Measurements from ENCODE around the gene RAD9B.

DNA sequence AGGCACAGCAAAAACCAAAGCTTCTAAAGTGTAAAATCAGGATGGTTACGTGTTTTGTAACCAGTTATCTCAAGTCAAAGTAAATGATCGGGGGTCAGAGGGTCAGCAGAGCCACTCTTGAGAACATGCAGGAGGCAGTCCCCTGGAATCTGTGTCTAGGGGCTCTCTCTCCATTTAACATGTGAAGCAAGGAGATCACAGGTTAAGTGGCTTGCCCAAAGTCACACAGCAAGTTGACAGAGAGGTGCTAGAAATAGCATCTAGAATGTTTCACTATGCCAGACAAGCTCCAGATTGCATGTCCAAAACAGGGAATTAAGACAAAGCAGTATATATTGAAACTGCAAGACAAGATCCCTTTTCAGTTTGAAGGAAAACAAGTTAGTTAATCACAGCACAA, 47.6 kb downstream of the RAD9B start:
- TF ChIP-seq EZH2 (IDR thresholded peaks at IDR 0.05; ENCODE audit: low read length, unreplicated experiment) = no peak
- TF ChIP-seq, protein P1, sequence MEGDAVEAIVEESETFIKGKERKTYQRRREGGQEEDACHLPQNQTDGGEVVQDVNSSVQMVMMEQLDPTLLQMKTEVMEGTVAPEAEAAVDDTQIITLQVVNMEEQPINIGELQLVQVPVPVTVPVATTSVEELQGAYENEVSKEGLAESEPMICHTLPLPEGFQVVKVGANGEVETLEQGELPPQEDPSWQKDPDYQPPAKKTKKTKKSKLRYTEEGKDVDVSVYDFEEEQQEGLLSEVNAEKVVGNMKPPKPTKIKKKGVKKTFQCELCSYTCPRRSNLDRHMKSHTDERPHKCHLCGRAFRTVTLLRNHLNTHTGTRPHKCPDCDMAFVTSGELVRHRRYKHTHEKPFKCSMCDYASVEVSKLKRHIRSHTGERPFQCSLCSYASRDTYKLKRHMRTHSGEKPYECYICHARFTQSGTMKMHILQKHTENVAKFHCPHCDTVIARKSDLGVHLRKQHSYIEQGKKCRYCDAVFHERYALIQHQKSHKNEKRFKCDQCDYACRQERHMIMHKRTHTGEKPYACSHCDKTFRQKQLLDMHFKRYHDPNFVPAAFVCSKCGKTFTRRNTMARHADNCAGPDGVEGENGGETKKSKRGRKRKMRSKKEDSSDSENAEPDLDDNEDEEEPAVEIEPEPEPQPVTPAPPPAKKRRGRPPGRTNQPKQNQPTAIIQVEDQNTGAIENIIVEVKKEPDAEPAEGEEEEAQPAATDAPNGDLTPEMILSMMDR (conservative IDR thresholded peaks at IDR 0.05; ENCODE audit: low read depth, low read length) = no peak
